Neuronal stem cell (in vitro differentiated cells): ENCODE data around the gene SCN2B.

ENCODE experiments used
- DNase-seq: peaks from one replicate; pipeline ENCODE4 v3.0.0-alpha.2; 2013; ENCODE audit warnings: low spot score
- H2AFZ ChIP-seq: one replicate; pipeline ENCODE4 v1.6.1; 2013; ENCODE audit warnings: mild to moderate bottlenecking, low read length, inconsistent platforms
- H2AK5ac ChIP-seq: 2 replicates; pipeline ENCODE4 v1.6.1; 2013; ENCODE audit warnings: low read depth, mild to moderate bottlenecking, inconsistent platforms, low read length, moderate library complexity, mixed read lengths
- H2BK120ac ChIP-seq: 2 replicates; pipeline ENCODE4 v1.6.1; 2013; ENCODE audit warnings: low read depth, mild to moderate bottlenecking, inconsistent platforms, low read length, moderate library complexity, mixed read lengths
- H2BK12ac ChIP-seq: one replicate; pipeline ENCODE4 v1.6.1; 2013; ENCODE audit warnings: low read length, inconsistent platforms
- H2BK15ac ChIP-seq: 2 replicates; pipeline ENCODE4 v1.6.1; 2013; ENCODE audit warnings: mild to moderate bottlenecking, low read length, inconsistent platforms, mixed read lengths
- H2BK5ac ChIP-seq: one replicate; pipeline ENCODE4 v1.6.1; 2013; ENCODE audit warnings: inconsistent platforms, mild to moderate bottlenecking, low read length, moderate library complexity
- H3K14ac ChIP-seq: one replicate; pipeline ENCODE4 v1.6.1; 2013; ENCODE audit warnings: low read length, inconsistent platforms
- H3K18ac ChIP-seq: 2 replicates; pipeline ENCODE4 v1.6.1; 2013; ENCODE audit warnings: low read length, inconsistent platforms
- H3K23ac ChIP-seq: 2 replicates; pipeline ENCODE4 v1.6.1; 2013; ENCODE audit warnings: low read depth, mild to moderate bottlenecking, mixed read lengths, low read length, inconsistent platforms; ENCODE audit not compliant: poor library complexity
- H3K27ac ChIP-seq: replicated peaks from 3 replicates; pipeline ENCODE4 v1.5.1; 2013; ENCODE audit warnings: low read length, inconsistent platforms
- H3K27me3 ChIP-seq, 3 experiments: 2 replicates each; pipeline ENCODE4 v1.6.1; 2013; ENCODE audit warnings: low read length in 3 of 3, mild to moderate bottlenecking in 2 of 3, inconsistent platforms in 1 of 3, low read depth in 1 of 3, mixed read lengths in 1 of 3, moderate library complexity in 1 of 3; ENCODE audit not compliant: control insufficient read depth in 3 of 3, insufficient read depth in 3 of 3
- H3K36me3 ChIP-seq, 2 donors: replicated peaks in 1 of 2; 2 replicates each; pipeline ENCODE4 v1.6.1; 2013; ENCODE audit warnings: low read length in 2 of 2; ENCODE audit not compliant: control insufficient read depth in 2 of 2, insufficient read depth in 2 of 2
- H3K4ac ChIP-seq: 2 replicates; pipeline ENCODE4 v1.6.1; 2013; ENCODE audit warnings: inconsistent platforms, mild to moderate bottlenecking, low read length, moderate library complexity
- H3K4me1 ChIP-seq, 2 donors: 1 replicate in 1 of 2; 2 replicates in 1 of 2; pipeline ENCODE4 v1.6.1; 2013; ENCODE audit warnings: low read length in 2 of 2, low read depth in 1 of 2; ENCODE audit not compliant: control insufficient read depth in 2 of 2, insufficient read depth in 1 of 2
- H3K4me2 ChIP-seq: one replicate; pipeline ENCODE4 v1.6.1; 2013; ENCODE audit warnings: mild to moderate bottlenecking, low read length, inconsistent platforms; ENCODE audit not compliant: insufficient read depth, poor library complexity, severe bottlenecking
- H3K4me3 ChIP-seq, 2 donors: 2 replicates each; pipeline ENCODE4 v1.5.1; 2013; ENCODE audit warnings: low read length in 2 of 2, mild to moderate bottlenecking in 2 of 2, inconsistent platforms in 1 of 2, moderate library complexity in 1 of 2
- H3K79me1 ChIP-seq: one replicate; pipeline ENCODE4 v1.6.1; 2013; ENCODE audit warnings: low read depth, mild to moderate bottlenecking, inconsistent platforms, low read length, moderate library complexity
- H3K9ac ChIP-seq: one replicate; pipeline ENCODE4 v1.6.1; 2013; ENCODE audit warnings: mild to moderate bottlenecking, low read depth, low read length, inconsistent platforms; ENCODE audit not compliant: poor library complexity
- H3K9me3 ChIP-seq, 2 donors: replicated peaks in 1 of 2; 2 replicates each; pipeline versions ENCODE3 to v1.6.1; 2013; ENCODE audit warnings: low read length in 2 of 2, mild to moderate bottlenecking in 2 of 2, inconsistent platforms in 1 of 2, low read depth in 1 of 2, mixed read lengths in 1 of 2, moderate library complexity in 1 of 2; ENCODE audit not compliant: control insufficient read depth in 2 of 2, insufficient read depth in 1 of 2
- H4K8ac ChIP-seq: one replicate; pipeline ENCODE4 v1.6.1; 2013; ENCODE audit warnings: low read depth, mild to moderate bottlenecking, inconsistent platforms, low read length, moderate library complexity
- H4K91ac ChIP-seq: one replicate; pipeline ENCODE4 v1.6.1; 2013; ENCODE audit warnings: low read length, low read depth, mild to moderate bottlenecking, inconsistent platforms; ENCODE audit not compliant: poor library complexity
- WGBS, 2 donors: extraction: QIAGEN DNeasy Blood & Tissue Kit; methylation state at CpG; one replicate each; pipeline ENCODE4 v1.1.7; 2013; ENCODE audit warnings: missing lambda C conversion rate in 2 of 2, mixed read lengths in 1 of 2; ENCODE audit not compliant: insufficient read length in 2 of 2, insufficient replicate concordance in 1 of 2; ENCODE audit errors: extremely low coverage in 2 of 2; 5-methylcytosine and 5-hydroxymethylcytosine counted together

The SCN2B gene

GRCh38 chr11:118120793-118121192 is 55.6 kb downstream of the SCN2B start:
- Histone ChIP-seq H3K4me1 (no peaks in the 10 kb centered on the region), H4K8ac (no peak overlapping the region), H3K4me2 (no peak overlapping the region), H3K9me3 (no peaks in the 10 kb centered on the region), H3K27ac (no peak overlapping the region), H3K4me3 (no peak overlapping the region), H4K91ac (no peak overlapping the region), H3K23ac (no peak overlapping the region), H3K79me1 (no peaks in the 10 kb centered on the region), H2BK15ac (no peak overlapping the region), H2BK5ac (no peak overlapping the region), H2BK120ac (no peak overlapping the region), H3K27me3 (no peaks in the 10 kb centered on the region), H3K9ac (no peak overlapping the region), H2BK12ac (no peak overlapping the region), H3K18ac (no peak overlapping the region), H2AK5ac (no peak overlapping the region), H3K4ac (no peak overlapping the region), H3K36me3 (no peaks in the 10 kb centered on the region), H2AFZ (no peak overlapping the region), H3K14ac (no peak overlapping the region)
- no CpG with 5 or more reads among the region's 1 CpG for WGBS, 2 donors
- DNase-seq = no peak

GRCh38 chr11:118117790-118118601 is 58.4 kb downstream of the SCN2B start:
- H2AK5ac ChIP-seq = no peak overlapping the region
- H3K27ac ChIP-seq = no peak overlapping the region
- no peak overlapping the region for H2BK12ac ChIP-seq
- no peak overlapping the region for H3K4me3 ChIP-seq
- no peaks in the 10 kb centered on the region for H3K4me1 ChIP-seq
- no peak overlapping the region for H4K8ac ChIP-seq
- H2BK15ac ChIP-seq = no peak overlapping the region
- H2BK120ac ChIP-seq = no peak overlapping the region
- no peak overlapping the region for H2BK5ac ChIP-seq
- no peak overlapping the region for H2AFZ ChIP-seq
- H3K9ac ChIP-seq = no peak overlapping the region
- no peak overlapping the region for H3K14ac ChIP-seq
- WGBS, 2 donors = no CpG with 5 or more reads among the region's 9 CpGs
- DNase-seq = no peak
- no peak overlapping the region for H3K4me2 ChIP-seq
- H3K4ac ChIP-seq = no peak overlapping the region
- H3K9me3 ChIP-seq = no peaks in the 10 kb centered on the region
- no peak overlapping the region for H3K18ac ChIP-seq
- H3K27me3 ChIP-seq = no peaks in the 10 kb centered on the region
- H3K36me3 ChIP-seq = no peaks in the 10 kb centered on the region
- no peaks in the 10 kb centered on the region for H3K79me1 ChIP-seq
- no peak overlapping the region for H3K23ac ChIP-seq
- H4K91ac ChIP-seq = no peak overlapping the region

- H3K4me3 ChIP-seq = no peak overlapping the region
- H3K23ac ChIP-seq = no peak overlapping the region
- no peak overlapping the region for H3K9ac ChIP-seq
- no peak overlapping the region for H2BK5ac ChIP-seq
- WGBS, 2 donors = no CpG with 5 or more reads among the region's 7 CpGs
- no peaks in the 10 kb centered on the region for H3K9me3 ChIP-seq
- H3K4me2 ChIP-seq = no peak overlapping the region
- no peak for DNase-seq
- no peak overlapping the region for H4K8ac ChIP-seq
- H2BK15ac ChIP-seq = no peak overlapping the region
- no peak overlapping the region for H2BK12ac ChIP-seq
- no peaks in the 10 kb centered on the region for H3K27me3 ChIP-seq
- no peak overlapping the region for H3K27ac ChIP-seq
- no peak overlapping the region for H3K4ac ChIP-seq
- H3K79me1 ChIP-seq = no peaks in the 10 kb centered on the region
- no peak overlapping the region for H3K14ac ChIP-seq
- H3K36me3 ChIP-seq = no peaks in the 10 kb centered on the region
- H3K18ac ChIP-seq = no peak overlapping the region
- H2BK120ac ChIP-seq = no peak overlapping the region
- peak overlapping the region; percentile 65 for H4K91ac ChIP-seq
- H2AK5ac ChIP-seq = no peak overlapping the region
- no peak overlapping the region for H2AFZ ChIP-seq
- no peaks in the 10 kb centered on the region for H3K4me1 ChIP-seq
Measured at GRCh38 chr11:118115048-118115447, 61.4 kb downstream of the SCN2B start.

GRCh38 chr11:118114266-118114665 is 62.2 kb downstream of the SCN2B start:
- no peak for DNase-seq
- H3K18ac ChIP-seq = no peak overlapping the region
- WGBS, 2 donors = no CpG with 5 or more reads among the region's 1 CpG

More at GRCh38 chr11:118114266-118114665, 62.2 kb downstream of the SCN2B start:
- Histone ChIP-seq H3K4me1 (no peaks in the 10 kb centered on the region), H2BK120ac (no peak overlapping the region), H3K9ac (no peak overlapping the region), H3K14ac (no peak overlapping the region), H3K27me3 (peaks cover 0 to 3% (median 0%) of the 10 kb centered on the region in 3 experiments), H2BK5ac (no peak overlapping the region), H4K8ac (no peak overlapping the region), H3K4me2 (no peak overlapping the region), H3K27ac (no peak overlapping the region), H3K4me3 (no peak overlapping the region), H2BK12ac (no peak overlapping the region), H3K23ac (no peak overlapping the region), H2AFZ (no peak overlapping the region), H3K4ac (no peak overlapping the region), H3K9me3 (no peaks in the 10 kb centered on the region), H4K91ac (no peak overlapping the region), H3K36me3 (no peaks in the 10 kb centered on the region), H2BK15ac (no peak overlapping the region), H3K79me1 (no peaks in the 10 kb centered on the region), H2AK5ac (no peak overlapping the region)
